ENCODE results near the gene KLC1. TPM values are rescaled to one million over a fixed set of nuclear protein-coding genes. Genes with fewer than 3 reads are reported as not detected.
A peak's percentile ranks its signal among the peaks of the same experiment; 100 is the strongest.

The KLC1 gene
- total and polyA plus RNA-seq, 4 donors, result 93.3 to 225 (median 139) TPM

GRCh38 chr14:103659631-103660030 lies 30.6 kb downstream of the KLC1 start:
- Histone ChIP-seq H3K27me3 (ENCODE audit: control insufficient read depth in 3 of 3, insufficient read depth in 3 of 3, low read length in 2 of 3) (no peaks in the 10 kb centered on the region), H3K9ac (ENCODE audit: insufficient read depth in 1 of 2, low read length in 2 of 2) (no peak overlapping the region), H3K27ac (ENCODE audit: low read depth in 1 of 2, low read length in 1 of 2) (no peak overlapping the region), H3K36me3 (ENCODE audit: control insufficient read depth in 4 of 4, insufficient read depth in 4 of 4, low read length in 4 of 4) (peaks cover 32 to 59% (median 45%) of the 10 kb centered on the region in 4 donors), H3K4me3 (no peak overlapping the region), H3K4me1 (ENCODE audit: control insufficient read depth in 5 of 5, insufficient read depth in 5 of 5, low read length in 5 of 5) (peaks cover 0 to 6% (median 0%) of the 10 kb centered on the region in 5 donors), H3K9me3 (ENCODE audit: control insufficient read depth in 4 of 4, insufficient read depth in 3 of 4, low read length in 3 of 4) (peaks cover 0 to 3% (median 0%) of the 10 kb centered on the region in 4 donors)
- DNase-seq (no peak), ATAC-seq (ENCODE audit: insufficient read depth, low FRiP score) (no peak)
- 82 to 97% methylated on average over 7 of the region's 7 CpGs for WGBS, 2 donors
- no peak for TF ChIP-seq CTCF (IDR thresholded peaks at IDR 0.05; ENCODE audit: control extremely low read depth, extremely low read depth)

- Histone ChIP-seq H3K27me3 (ENCODE audit: control insufficient read depth in 3 of 3, insufficient read depth in 3 of 3, low read length in 2 of 3) (no peaks in the 10 kb centered on the region), H3K9me3 (ENCODE audit: control insufficient read depth in 4 of 4, insufficient read depth in 3 of 4, low read length in 3 of 4) (peaks cover 0 to 3% (median 0%) of the 10 kb centered on the region in 4 donors), H3K27ac (ENCODE audit: low read depth in 1 of 2, low read length in 1 of 2) (peak overlapping the region in 1 of 2 donors; percentile 8), H3K36me3 (ENCODE audit: control insufficient read depth in 4 of 4, insufficient read depth in 4 of 4, low read length in 4 of 4) (peaks cover 23 to 51% (median 41%) of the 10 kb centered on the region in 4 donors), H3K4me1 (ENCODE audit: control insufficient read depth in 5 of 5, insufficient read depth in 5 of 5, low read length in 5 of 5) (peaks cover 0 to 2% (median 0%) of the 10 kb centered on the region in 5 donors), H3K9ac (ENCODE audit: insufficient read depth in 1 of 2, low read length in 2 of 2) (no peak overlapping the region), H3K4me3 (no peak overlapping the region)
- ATAC-seq (ENCODE audit: insufficient read depth, low FRiP score), result no peak
- no peak for DNase-seq
- 91 to 92% methylated on average over 10 of the region's 10 CpGs for WGBS, 2 donors
- TF ChIP-seq CTCF (IDR thresholded peaks at IDR 0.05; ENCODE audit: control extremely low read depth, extremely low read depth), result no peak
Measured at GRCh38 chr14:103662029-103662428, 33.0 kb downstream of the KLC1 start.

GRCh38 chr14:103662591-103662990 lies 33.6 kb downstream of the KLC1 start:
- TF ChIP-seq CTCF (IDR thresholded peaks at IDR 0.05; ENCODE audit: control extremely low read depth, extremely low read depth), result no peak
- Histone ChIP-seq H3K9ac (ENCODE audit: insufficient read depth in 1 of 2, low read length in 2 of 2) (no peak overlapping the region), H3K4me3 (no peak overlapping the region), H3K27me3 (ENCODE audit: control insufficient read depth in 3 of 3, insufficient read depth in 3 of 3, low read length in 2 of 3) (no peaks in the 10 kb centered on the region), H3K4me1 (ENCODE audit: control insufficient read depth in 5 of 5, insufficient read depth in 5 of 5, low read length in 5 of 5) (peaks cover 0 to 2% (median 0%) of the 10 kb centered on the region in 5 donors), H3K27ac (ENCODE audit: low read depth in 1 of 2, low read length in 1 of 2) (no peak overlapping the region), H3K9me3 (ENCODE audit: control insufficient read depth in 4 of 4, insufficient read depth in 3 of 4, low read length in 3 of 4) (peaks cover 0 to 3% (median 0%) of the 10 kb centered on the region in 4 donors), H3K36me3 (ENCODE audit: control insufficient read depth in 4 of 4, insufficient read depth in 4 of 4, low read length in 4 of 4) (peaks cover 22 to 48% (median 40%) of the 10 kb centered on the region in 4 donors)
- no peak for ATAC-seq (ENCODE audit: insufficient read depth, low FRiP score)
- WGBS, 2 donors, result 97 to 98% methylated on average over 17 of the region's 17 CpGs
- DNase-seq, result no peak

GRCh38 chr14:103663506-103663905 lies 34.5 kb downstream of the KLC1 start:
- no peak for DNase-seq
- no peak overlapping the region for H3K4me3 ChIP-seq
- H3K36me3 ChIP-seq (ENCODE audit: control insufficient read depth in 4 of 4, insufficient read depth in 4 of 4, low read length in 4 of 4), result peaks cover 22 to 49% (median 42%) of the 10 kb centered on the region in 4 donors
- TF ChIP-seq CTCF (IDR thresholded peaks at IDR 0.05; ENCODE audit: control extremely low read depth, extremely low read depth), result no peak
- no peaks in the 10 kb centered on the region for H3K27me3 ChIP-seq (ENCODE audit: control insufficient read depth in 3 of 3, insufficient read depth in 3 of 3, low read length in 2 of 3)
- H3K4me1 ChIP-seq (ENCODE audit: control insufficient read depth in 5 of 5, insufficient read depth in 5 of 5, low read length in 5 of 5), result no peaks in the 10 kb centered on the region
- no peak overlapping the region for H3K9ac ChIP-seq (ENCODE audit: insufficient read depth in 1 of 2, low read length in 2 of 2)
- H3K27ac ChIP-seq (ENCODE audit: low read depth in 1 of 2, low read length in 1 of 2), result peak overlapping the region in 1 of 2 donors; percentile 86
- no peak for ATAC-seq (ENCODE audit: insufficient read depth, low FRiP score)
- H3K9me3 ChIP-seq (ENCODE audit: control insufficient read depth in 4 of 4, insufficient read depth in 3 of 4, low read length in 3 of 4), result peaks cover 0 to 3% (median 0%) of the 10 kb centered on the region in 4 donors
- 84 to 86% methylated on average over 13 of the region's 13 CpGs for WGBS, 2 donors

Measured in lung (tissue), 12 donors.